GM10266 (cell line): ENCODE results near the gene SHOX.

Source experiments
- DNase-seq: peaks from one replicate; pipeline ENCODE4 v3.0.0; 2012; ENCODE audit errors: extremely low spot score
- CTCF ChIP-seq: IDR thresholded peaks from 2 replicates; pipeline ENCODE4 v1.5.1; 2012; ENCODE audit warnings: mild to moderate bottlenecking, low read depth; ENCODE audit not compliant: control insufficient read depth, insufficient read depth; ENCODE audit errors: missing control alignments

The SHOX gene

GRCh38 chrX:631802-632365 lies 1.3 kb downstream of the SHOX start:
- DNase-seq, result no peak
- TF ChIP-seq CTCF, result no peak

GRCh38 chrX:632366-633042 lies 1.9 kb downstream of the SHOX start:
- no peak for TF ChIP-seq CTCF
- no peak for DNase-seq

- no peak for DNase-seq
- TF ChIP-seq CTCF, result no peak
Measured at GRCh38 chrX:633043-633984, 2.7 kb downstream of the SHOX start.

GRCh38 chrX:633985-634958 lies 3.7 kb downstream of the SHOX start:
- DNase-seq, result no peak
- no peak for TF ChIP-seq CTCF

GRCh38 chrX:635428-636090 lies 5.0 kb downstream of the SHOX start:
- no peak for TF ChIP-seq CTCF
- DNase-seq, result no peak

- no peak for DNase-seq
Measured at GRCh38 chrX:636981-637659, 6.5 kb downstream of the SHOX start.

More at GRCh38 chrX:636981-637659, 6.5 kb downstream of the SHOX start:
- TF ChIP-seq CTCF, result no peak
